Muscle of back (tissue), 10 donors: ENCODE measurements around the gene SPRN. TPM values are rescaled to one million over a fixed set of nuclear protein-coding genes. Genes with fewer than 3 reads are reported as not detected.

ENCODE experiments used
- polyA plus RNA-seq, 10 donors: library from polyadenylated mRNA; unstranded; fragments of 120-200 nt; gene quantifications; one replicate each; pipeline ENCODE4 v1.2.1, GENCODE V29; 2013; ENCODE audit not compliant: insufficient read length in 10 of 10

The SPRN gene
- polyA plus RNA-seq, 10 donors: 2.7 to 3.7 (median 3.1) TPM

Other genes starting within 250 kb of the SPRN start
- under 1 TPM in 2 of 10 donors, not detected in 8; 0.11 to 0.18 TPM for gene UTF1, start 194.4 kb downstream of the SPRN start, polyA plus RNA-seq
- under 1 TPM; 0.09 to 0.24 (median 0.18) TPM for gene VENTX, start 186.8 kb downstream of the SPRN start, polyA plus RNA-seq
- 1 to 10 TPM in 9 of 10 donors, under 1 TPM in 1; 0.70 to 3.3 (median 1.6) TPM for gene ADAM8, start 147.8 kb downstream of the SPRN start, polyA plus RNA-seq
- gene TUBGCP2, start 115.8 kb downstream of the SPRN start, polyA plus RNA-seq: 10 to 100 TPM; 33.9 to 43.6 (median 40.1) TPM
- 10 to 100 TPM; 29.0 to 40.0 (median 33.4) TPM for gene ZNF511, start 115.7 kb downstream of the SPRN start, polyA plus RNA-seq
- gene CALY, start 87.7 kb downstream of the SPRN start, polyA plus RNA-seq: under 1 TPM in 1 of 10 donors, not detected in 9; 0.30 TPM
- gene PRAP1, start 77.3 kb downstream of the SPRN start, polyA plus RNA-seq: under 1 TPM in 4 of 10 donors, not detected in 6; 0.27 to 0.39 (median 0.30) TPM
- gene FUOM, start 66.6 kb downstream of the SPRN start, polyA plus RNA-seq: 1 to 10 TPM; 2.6 to 9.3 (median 4.7) TPM
- 100 to 1,000 TPM in 9 of 10 donors, 10 to 100 TPM in 1; 96.4 to 132 (median 123) TPM for gene ECHS1, start 51.3 kb downstream of the SPRN start, polyA plus RNA-seq
- gene PAOX, start 45.4 kb downstream of the SPRN start, polyA plus RNA-seq: 1 to 10 TPM; 2.6 to 5.4 (median 3.0) TPM
- gene MTG1, start 30.5 kb downstream of the SPRN start, polyA plus RNA-seq: 10 to 100 TPM; 28.2 to 48.8 (median 36.5) TPM
- 1 to 10 TPM in 5 of 10 donors, under 1 TPM in 5; 0.56 to 2.4 (median 0.98) TPM for gene SCART1, start 29.3 kb upstream of the SPRN start, polyA plus RNA-seq
- 1 to 10 TPM in 3 of 10 donors, under 1 TPM in 7; 0.45 to 1.7 (median 0.95) TPM for gene CYP2E1, start 102.7 kb upstream of the SPRN start, polyA plus RNA-seq
- gene SYCE1, start 141.0 kb upstream of the SPRN start, polyA plus RNA-seq: under 1 TPM in 9 of 10 donors, not detected in 1; 0.20 to 0.98 (median 0.28) TPM
- not detected for gene FRG2B, start 202.2 kb upstream of the SPRN start, polyA plus RNA-seq